GM12873 (cell line): Measurements from ENCODE around the gene SLC16A3.

Experiments used
- TF ChIP-seq, protein P1 (sequence below): IDR thresholded peaks from 2 replicates; pipeline ENCODE4 v1.5.1; 2012; ENCODE audit warnings: low read depth, mild to moderate bottlenecking, moderate library complexity, low read length, control low read depth; ENCODE audit not compliant: insufficient read depth; ENCODE audit errors: missing control alignments

The SLC16A3 gene

DNA sequence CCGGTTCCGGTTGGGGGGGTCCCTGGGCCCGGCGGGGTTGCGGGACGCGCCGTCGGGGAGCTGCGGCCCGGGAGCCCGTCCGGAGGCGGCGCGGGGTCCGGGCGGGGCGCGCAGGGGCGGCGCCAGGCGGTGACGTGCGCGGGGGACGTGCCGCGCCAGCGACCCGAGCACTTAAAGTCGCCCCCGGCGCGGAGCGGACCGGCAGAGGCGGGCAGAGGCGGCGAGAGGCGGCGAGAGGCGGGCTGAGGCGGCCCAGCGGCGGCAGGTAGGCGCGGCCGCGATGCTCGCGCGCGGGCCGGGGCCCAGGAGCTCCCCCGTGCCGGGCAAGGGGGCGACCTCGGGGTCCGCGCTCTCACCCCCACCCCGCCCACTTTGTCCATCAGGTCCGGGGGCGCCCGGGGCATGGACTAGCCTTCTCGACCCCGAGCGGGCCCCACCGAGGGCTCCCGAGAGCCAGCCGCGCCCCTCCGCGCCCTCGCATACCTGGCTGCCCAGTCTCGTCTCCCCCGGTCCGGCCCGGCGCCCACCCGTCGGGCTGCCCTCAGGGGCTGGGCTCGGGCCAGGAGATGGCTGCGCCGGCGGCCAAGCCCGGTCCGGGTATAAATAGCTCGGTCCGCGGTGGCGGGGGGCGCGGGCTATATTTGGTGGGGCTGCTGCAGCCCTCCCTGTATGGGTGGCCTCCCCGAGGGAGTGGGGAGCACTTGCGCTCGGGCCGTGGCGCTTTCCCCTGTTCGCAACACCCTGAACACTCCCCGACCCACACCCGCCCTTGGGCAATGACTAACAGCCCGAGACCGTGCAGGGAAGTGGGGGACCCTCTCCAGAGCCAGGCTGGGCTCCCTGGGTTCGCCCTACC, at the start of gene SLC16A3:
TSS of gene SLC16A3 (plus strand) at position 201 of the 856 bp plus-strand sequence. CDS start 6,967 bp downstream, outside the sequence.
- TF ChIP-seq, protein P1, sequence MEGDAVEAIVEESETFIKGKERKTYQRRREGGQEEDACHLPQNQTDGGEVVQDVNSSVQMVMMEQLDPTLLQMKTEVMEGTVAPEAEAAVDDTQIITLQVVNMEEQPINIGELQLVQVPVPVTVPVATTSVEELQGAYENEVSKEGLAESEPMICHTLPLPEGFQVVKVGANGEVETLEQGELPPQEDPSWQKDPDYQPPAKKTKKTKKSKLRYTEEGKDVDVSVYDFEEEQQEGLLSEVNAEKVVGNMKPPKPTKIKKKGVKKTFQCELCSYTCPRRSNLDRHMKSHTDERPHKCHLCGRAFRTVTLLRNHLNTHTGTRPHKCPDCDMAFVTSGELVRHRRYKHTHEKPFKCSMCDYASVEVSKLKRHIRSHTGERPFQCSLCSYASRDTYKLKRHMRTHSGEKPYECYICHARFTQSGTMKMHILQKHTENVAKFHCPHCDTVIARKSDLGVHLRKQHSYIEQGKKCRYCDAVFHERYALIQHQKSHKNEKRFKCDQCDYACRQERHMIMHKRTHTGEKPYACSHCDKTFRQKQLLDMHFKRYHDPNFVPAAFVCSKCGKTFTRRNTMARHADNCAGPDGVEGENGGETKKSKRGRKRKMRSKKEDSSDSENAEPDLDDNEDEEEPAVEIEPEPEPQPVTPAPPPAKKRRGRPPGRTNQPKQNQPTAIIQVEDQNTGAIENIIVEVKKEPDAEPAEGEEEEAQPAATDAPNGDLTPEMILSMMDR = no peak

DNA sequence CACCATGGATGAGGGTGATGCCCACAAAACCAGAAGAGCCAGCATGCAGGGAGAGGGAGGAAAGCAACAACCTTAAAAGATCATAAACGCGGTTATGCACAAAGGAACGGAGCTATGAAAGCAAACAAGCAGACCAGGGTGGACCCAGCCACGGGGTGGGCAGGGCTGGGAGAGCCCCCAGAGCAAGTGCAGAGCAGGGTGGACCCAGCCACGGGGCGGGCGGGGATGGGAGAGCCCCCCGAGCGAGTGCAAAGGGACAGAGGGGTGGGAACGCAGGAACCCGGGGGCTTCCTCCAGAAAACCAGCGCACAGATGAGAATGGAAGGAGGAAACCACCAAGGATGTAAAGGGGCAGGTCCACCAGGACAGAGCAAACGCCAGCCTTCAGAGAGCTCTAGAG, 49.4 kb upstream of the SLC16A3 start:
- TF ChIP-seq, protein P1 = no peak

DNA sequence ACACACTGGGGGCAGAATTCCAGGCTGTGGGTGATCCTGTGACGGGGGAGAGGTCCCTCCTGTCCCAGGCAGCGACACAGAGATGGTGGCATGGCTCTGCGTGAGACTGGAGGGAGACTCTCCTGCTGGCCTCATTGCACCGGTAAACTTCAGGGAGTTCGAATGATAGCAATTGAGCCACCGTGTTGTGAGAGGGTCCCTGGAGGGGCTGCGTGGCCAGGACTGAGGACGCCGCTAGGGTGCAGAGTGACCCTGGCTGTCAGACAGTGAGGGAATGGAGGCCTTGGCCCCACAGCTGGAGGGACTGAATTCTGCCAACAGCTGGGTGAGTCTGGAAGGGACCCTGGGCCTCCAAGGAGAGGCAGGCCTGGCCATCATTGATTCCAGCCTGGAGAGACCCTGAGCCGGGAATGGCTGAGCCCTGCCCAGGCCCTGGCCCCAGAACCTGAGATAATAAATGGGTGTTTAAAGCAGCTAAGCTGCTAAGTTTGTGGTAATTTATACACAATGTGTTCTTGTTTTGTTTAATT, 48.8 kb upstream of the SLC16A3 start:
- TF ChIP-seq, protein P1 = no peak

DNA sequence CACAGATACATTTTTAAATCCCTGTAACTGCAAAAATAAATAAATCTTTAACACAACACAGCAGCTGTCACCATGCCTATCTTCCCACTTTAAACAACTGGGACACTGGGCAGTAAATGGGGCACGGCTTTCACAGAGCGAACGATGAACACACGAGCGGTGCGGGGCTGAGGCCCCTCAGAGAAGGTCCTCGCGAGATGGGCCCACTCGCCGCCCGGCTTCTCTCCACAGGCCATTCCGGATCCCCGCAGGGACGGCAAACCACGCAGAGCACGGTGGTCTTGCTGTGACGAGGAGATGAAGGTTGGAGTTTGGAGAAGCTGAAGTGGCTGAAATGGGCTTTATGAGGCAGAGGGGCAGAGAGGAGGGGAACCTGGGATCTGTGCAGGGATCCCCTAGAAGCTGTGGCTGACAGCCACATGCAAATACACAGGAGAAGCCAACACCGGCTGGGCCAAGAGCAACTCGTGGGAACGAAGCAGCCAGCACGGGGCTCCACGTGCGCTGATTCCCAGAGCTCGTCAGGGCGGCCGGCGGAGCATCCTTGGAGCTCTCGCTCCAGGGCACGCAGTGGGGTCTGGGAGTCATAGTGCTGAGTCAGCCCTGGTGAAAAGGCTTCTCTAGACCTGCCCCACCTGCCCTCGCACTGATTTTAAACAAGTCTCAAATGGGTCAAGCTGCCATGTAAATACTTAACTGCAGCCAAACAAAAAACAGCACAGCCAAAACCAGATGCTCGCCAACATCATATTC, 47.9 kb upstream of the SLC16A3 start:
- TF ChIP-seq, protein P1 = no peak

GRCh38 chr17:82184761-82185160, 44.1 kb upstream of the SLC16A3 start:
- TF ChIP-seq, protein P1 = no peak

- TF ChIP-seq, protein P1 = no peak
Observed at GRCh38 chr17:82186221-82186620, 42.6 kb upstream of the SLC16A3 start.

GRCh38 chr17:82187500-82187899, 41.3 kb upstream of the SLC16A3 start:
- TF ChIP-seq, protein P1 = no peak
